IPS-11a (cell line): Measurements from ENCODE around the gene IL17RB.

ENCODE experiments used
- H3K4me3 ChIP-seq: one replicate; pipeline ENCODE4 v1.5.1; 2013; ENCODE audit warnings: low read depth, low read length, control low read depth

Gene IL17RB, protein sequence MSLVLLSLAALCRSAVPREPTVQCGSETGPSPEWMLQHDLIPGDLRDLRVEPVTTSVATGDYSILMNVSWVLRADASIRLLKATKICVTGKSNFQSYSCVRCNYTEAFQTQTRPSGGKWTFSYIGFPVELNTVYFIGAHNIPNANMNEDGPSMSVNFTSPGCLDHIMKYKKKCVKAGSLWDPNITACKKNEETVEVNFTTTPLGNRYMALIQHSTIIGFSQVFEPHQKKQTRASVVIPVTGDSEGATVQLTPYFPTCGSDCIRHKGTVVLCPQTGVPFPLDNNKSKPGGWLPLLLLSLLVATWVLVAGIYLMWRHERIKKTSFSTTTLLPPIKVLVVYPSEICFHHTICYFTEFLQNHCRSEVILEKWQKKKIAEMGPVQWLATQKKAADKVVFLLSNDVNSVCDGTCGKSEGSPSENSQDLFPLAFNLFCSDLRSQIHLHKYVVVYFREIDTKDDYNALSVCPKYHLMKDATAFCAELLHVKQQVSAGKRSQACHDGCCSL

DNA sequence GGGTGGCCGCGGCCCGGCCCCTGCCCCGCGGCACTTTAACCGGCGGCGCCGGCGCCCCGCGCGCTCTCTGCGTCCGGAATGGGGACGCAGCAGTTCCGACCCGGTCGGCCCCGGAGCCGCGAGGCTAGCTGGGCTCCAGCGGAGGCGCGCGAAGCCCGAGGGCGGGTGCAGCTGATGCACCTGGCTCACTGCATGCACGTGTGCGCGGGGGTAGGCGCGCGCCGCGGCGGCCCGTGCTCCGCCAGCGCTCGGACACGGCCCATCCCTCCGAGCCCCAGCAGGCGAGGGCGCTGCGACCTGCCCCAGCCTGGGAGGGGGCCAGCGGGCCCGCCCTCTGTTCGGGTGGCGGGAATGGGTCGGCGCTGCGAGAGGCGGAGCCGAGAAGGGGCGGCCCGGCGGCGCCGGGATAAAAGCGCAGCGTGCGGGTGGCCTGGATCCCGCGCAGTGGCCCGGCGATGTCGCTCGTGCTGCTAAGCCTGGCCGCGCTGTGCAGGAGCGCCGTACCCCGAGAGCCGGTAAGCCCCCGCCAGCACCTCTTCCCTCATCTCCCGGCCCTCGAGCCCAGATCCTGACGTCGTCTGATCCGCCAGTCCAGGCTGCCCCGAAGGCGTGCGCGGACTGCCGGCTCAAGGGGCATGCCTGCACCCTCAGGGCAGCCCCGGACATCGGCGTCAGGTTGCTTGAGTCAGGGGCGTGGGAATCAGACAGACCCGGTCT, at the start of gene IL17RB, which contains the start of gene CHDH:
IL17RB (plus strand) TSS at position 435 of the 717 bp plus-strand sequence; CDS start at position 456, 21 bp downstream.
CHDH (minus strand) TSS at position 286 of the 717 bp plus-strand sequence. CDS start 22,411 bp downstream, outside the sequence.
- peak within 1 kb of the TSS; percentile 66 for H3K4me3 ChIP-seq

DNA sequence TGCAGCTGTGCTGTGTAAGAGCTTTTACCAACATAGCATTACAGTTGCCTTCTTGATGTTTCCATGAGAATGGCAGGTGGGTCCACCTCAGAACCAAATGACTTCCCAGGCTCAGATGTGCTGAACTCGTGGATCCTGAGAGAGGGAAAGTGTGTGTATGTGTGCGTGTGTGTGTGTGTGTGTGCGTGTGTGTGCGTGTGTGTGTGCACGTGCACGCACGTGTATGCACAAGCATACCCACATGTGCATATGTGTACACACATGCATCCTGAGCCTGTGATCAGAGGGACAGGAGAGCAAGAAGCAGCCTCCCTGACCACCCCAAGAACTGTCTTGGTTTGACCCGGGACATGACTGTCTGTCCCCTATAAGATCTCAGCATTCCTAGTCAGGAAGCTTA, 48.2 kb upstream of the IL17RB start:
- H3K4me3 ChIP-seq: no peak overlapping the region

DNA sequence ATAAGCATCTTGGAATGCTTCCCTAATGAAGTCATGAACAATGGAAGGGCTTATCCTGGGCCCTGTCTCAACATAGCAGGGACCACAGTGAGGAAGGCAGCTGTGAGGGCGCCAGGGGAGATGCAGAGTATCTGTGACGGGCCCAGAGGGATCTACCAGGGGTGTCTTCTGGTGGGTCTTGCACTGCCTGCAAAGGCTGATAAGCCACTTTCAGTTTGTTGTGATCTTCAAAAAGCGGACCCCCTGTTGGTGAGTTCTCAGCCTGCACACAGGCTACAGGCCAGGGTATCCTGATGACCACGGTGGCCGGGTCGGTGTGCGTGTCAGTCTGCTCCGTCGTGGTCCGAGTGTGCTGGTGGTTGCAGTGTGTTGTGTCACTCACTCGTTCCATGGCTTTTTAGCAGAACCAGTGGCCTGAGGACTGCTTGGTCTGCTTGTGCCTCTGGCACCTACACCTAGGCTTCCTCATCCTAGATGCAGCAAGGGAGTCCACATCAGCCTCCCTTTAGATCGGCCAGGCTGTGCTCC, 47.0 kb upstream of the IL17RB start:
- no peak overlapping the region for H3K4me3 ChIP-seq

DNA sequence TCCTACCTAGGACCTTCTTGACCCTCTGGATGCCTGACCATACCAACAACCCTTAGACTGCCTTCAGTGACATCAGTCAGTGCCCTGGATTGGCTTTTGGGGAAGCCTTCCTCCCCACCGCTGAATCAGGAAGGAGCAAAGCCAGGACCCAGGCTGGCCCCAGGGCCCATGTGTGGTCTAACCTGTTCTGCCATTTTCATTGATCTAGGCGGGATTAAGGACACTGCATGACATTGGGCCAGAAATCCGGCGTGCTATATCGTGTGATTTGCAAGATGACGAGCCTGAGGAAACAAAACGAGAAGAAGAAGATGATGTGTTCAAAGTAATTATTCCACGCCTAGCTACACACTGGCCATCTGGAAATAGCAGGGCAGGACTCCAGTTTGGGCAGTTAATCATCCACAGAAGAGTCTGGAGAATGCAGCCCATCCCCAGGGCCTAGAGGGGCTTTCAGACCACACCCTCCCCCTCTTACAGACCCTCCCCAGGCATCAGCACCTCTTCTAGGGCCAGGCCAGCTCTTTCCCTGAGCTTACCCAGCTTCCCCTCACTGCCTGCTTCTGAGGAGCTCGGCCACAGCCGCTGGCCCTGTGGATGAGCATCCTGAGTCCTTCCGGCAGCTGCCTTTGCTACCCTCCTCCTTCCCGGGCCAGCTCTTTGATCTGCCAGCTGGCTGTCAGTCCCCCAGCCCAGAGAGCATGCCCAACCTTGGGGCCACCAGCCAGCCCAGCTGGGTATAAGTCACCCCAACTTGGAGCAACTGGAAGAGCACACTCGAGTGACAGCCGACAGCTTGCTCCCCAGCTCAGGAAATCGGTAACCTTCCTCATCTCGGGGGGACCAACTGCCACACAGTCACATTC, 46.1 kb upstream of the IL17RB start:
- no peak overlapping the region for H3K4me3 ChIP-seq

DNA sequence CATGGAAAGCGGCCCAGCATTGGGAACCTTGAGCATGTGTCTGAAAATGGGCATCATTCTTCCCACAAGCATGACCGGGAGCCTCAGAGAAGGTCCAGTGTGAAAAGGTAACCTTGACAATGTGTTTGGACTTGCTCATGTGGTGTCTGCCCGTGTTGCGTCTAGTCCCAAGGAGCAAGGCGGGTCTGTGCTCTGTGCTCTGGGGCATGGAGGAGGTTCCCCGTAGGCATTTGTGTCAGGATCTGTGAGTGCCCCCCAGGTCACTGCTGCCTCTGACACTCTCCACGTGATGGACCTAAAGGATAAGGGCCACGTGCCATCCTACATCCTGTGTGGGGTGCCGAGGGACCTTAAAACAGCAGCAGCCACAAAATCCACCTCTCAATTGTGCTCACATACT, 45.0 kb upstream of the IL17RB start:
- H3K4me3 ChIP-seq: no peak overlapping the region

DNA sequence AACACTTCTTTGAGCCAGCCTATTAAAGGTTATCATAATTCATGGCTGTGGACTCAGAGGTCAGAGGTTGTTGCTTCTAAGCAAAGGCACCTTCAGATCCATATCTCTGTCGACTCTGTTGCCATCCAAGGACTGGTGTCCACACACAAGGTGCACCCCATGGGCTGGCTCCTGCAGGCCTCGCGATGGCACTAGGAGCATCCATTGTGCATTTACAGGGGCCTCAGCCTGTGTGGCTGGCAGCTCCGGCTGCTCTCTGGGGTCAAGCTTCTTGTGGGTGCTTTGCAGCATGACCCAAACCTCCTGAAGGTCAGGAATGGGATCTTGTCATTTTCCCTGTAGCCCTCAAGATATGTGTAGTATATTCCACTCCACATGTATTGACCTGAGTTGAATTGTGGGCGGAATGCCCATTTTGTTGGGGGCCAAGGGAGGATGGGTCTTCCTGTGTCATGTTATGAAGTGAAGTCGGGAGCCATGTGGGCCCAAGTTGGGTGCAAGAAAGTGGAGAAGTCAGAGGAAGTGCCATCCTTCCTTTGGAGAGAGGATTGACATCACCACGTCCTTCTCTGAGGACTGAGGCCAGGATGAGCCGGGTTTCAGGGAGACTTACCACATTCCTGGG, 44.0 kb upstream of the IL17RB start:
- H3K4me3 ChIP-seq: no peak overlapping the region

DNA sequence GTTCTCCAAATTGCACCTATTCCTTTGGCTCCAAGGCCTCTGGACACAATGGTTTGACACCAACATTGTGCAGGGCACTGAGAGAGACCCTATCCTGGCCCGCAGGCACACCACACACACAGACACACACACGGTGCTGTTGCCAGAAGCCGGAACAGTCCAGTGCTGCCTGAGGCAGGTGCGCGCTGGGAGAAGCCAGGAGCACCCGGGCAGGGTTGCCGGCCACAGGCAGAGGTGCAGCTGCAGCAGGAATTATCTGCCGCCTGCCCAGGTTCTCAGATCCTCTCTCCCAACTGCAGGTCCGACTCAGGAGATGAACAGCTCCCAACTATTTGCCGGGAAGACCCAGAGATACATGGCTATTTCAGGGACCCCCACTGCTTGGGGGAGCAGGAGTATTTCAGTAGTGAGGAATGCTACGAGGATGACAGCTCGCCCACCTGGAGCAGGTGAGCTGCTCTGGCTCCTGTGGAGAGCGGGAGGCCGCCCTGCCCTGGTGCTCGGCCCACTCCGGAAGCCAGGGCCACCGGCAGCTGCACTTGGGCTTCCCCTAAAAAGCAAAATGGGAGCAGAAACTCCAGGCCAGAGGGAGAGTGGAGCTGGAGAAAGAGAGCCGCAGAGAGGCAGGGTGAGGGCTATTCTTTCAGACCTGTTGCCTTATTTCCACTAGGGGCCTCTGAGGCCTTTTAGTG, 43.1 kb upstream of the IL17RB start:
- H3K4me3 ChIP-seq: no peak overlapping the region

DNA sequence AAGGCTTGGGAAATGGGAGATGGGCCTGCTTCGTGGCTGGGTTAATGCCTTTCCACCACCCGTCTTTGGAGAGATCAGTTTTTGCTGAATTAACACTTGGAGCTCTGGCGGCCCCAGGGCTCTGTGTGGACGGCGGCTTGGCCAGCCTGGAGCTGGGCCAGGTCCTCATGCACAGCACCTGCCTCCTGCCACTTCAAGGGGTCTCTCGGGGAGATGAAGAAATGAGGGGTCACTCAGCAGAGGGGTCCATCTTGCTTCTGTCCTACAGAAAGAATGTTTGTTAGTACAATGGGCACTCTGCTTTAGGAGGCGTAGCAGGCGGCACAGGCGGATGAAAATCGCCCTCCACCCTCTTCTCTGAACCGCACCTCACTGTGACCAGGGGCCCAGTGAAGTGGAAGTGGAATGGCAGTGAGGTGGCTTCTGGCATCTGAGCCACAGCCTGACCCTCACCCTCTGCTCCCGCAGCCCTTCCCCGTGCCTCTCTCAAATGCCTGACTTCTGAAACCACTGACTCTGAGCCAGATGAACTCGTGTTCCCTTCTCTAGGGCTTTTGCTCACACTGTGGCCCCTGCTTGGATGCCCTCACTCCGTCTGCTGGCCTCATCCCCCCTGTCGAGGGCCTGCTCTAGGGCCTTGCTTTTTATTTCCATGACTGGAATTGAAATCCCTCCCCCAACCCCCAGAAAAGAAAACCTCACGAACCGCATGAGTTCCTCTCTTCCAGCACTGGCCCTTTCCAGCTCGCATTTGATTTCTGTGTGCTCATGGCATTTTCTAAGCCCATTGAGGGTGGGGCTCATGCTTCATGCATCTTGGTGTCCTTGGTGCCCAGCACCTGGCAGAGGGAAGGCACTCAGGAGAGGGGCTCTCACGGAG, 42.3 kb upstream of the IL17RB start:
- no peak overlapping the region for H3K4me3 ChIP-seq

DNA sequence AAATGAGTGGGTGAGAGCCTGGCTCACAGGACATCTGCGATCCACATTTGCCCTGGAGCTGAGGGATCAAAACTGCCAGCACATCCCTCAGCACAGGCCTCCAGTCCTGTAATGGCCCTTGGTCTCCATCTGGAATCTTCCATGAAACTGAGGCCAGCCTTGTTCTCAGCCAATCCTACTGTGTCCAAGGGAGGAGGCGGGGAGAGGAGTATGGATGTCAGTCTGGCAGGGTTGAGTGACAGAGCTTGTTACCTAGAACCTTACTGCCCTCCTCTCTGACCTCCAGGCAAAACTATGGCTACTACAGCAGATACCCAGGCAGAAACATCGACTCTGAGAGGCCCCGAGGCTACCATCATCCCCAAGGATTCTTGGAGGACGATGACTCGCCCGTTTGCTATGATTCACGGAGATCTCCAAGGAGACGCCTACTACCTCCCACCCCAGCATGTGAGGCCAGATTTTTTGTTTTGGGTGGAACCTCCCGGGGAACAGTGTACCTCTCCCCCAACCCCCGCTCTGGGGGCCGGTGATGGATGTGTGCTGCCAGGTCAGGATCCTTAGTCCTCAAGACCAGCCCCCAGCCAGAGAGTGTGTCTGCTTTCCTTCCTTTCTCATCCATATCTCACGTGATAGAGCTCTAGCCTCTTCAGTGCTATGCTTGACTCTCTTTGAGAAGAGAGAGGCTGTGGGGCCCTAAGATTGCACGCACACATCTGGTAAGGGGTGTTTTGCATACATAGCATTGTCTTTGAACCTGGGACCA, 41.5 kb upstream of the IL17RB start:
- no peak overlapping the region for H3K4me3 ChIP-seq

DNA sequence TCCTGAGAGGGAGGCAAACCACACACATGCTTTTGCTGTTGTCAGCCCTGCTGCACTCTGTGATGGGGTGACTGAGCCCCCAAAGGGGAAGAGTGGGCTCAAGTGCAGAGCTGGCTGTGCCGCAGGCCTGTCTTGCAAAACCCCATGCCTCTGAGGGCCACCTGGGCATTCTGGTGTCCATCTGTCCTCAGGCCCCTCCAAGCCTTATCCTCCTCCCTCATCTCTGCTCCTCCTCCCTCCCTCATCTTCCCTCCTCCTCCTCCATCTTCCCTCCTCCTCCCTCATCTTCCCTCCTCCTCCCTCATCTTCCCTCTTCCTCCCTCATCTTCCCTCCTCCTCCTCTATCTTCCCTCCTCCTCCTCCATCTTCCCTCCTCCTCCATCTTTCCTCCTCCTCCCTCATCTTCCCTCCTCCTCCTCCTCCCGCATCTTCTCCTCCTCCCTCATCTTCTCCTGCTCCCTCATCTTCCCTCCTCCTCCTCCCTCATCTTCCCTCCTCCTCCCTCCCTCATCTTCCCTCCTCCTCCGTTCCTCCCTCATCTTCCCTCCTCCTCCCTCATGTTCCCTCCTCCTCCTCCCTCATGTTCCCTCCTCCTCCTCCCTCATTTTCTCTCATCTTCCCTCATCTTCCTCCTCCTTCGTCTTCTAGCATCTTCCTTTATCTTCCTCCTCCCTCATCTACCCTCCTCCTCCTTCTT, 40.8 kb upstream of the IL17RB start:
- no peak overlapping the region for H3K4me3 ChIP-seq

DNA sequence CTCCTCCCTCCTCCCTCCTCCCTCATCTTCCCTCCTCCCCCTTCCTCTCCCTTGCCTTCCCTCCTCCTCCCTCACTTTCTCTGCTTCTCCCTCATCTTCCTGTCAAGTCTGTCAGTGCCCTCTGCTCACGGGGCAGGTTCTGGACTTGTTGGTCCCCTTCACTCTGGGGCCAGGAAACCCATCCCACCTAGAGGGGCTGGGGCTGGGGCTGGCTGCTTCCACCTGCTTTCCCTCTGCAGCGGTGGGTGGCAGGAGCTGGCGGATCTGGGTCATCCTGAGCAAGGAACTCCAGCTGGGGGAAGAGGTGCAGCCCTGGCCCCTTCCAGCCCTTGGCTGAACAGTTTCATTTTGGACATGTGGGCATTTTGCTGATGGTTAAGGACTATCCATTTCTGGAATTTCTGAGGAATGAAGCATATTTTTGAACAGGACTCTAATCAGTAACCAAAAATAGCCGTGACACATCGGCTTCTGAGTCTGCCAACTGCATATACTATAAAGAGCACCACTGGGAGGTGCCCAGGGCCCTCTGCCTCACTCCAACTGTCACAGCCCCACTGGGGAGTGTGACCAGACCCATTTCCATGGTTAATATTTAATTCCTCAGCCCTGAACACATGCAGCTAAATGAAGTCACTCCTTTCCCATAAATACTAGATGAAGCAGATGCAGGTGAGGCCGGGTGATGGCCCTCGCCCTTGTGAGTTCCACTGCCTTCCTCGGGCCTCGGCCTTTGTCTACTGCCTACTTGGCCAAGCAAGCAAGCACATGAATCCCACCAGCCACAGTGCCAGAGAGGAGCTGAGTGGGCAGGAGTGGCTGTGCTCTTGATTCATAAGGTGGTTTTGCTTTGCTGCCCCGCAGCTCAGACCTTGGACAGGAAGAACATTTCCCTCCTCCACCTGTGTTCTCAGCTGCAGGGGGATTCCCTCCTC, 39.9 kb upstream of the IL17RB start:
- H3K4me3 ChIP-seq: no peak overlapping the region

DNA sequence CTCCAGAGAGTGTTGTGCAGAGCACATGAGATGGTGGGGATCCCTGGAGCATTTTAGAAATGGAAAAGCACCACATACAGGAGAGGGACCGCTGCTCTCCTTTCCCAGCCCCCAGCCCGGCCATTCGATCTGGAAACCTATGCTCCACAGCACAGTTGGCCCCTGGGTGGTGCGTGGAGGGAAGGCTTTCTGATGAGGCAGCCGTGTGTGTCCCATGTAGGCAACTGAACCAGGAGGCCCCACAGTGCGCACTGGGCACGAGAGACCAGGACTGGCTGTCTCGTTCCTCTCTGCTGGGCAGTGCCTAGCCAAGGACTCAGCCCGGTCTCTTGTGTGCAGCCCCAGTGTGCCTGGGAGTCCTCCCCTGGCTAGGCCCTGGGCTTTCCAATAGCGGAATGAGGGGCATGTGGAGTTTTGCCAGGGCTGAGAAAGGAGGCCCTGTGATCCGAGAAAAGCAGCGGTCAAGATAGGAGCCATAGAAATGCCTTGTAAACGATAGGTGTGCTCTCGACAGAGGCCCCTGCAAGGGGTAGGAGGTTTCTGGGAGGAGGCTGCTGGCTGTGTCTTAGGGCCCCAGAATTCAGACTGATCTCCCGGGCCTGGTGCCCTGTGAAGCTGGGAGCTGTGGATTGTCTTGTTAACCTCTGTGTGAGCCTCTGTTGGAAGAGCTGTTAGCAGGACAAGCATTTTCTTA, 39.1 kb upstream of the IL17RB start:
- no peak overlapping the region for H3K4me3 ChIP-seq

DNA sequence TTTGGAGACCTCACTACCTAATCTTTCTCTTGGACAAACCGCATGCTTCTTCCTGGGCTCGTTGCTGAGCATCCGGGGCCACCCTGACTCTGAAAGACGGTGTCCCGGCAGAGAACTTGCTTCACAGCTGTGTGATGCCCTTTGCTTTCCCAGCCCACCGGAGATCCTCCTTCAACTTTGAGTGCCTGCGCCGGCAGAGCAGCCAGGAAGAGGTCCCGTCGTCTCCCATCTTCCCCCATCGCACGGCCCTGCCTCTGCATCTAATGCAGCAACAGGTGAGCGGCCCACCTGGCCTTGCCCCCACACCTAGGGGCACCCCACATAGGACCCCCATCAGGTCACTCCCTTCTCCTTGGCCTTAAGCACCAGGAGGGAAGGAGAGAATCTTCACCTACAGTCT, 37.9 kb upstream of the IL17RB start:
- no peak overlapping the region for H3K4me3 ChIP-seq

DNA sequence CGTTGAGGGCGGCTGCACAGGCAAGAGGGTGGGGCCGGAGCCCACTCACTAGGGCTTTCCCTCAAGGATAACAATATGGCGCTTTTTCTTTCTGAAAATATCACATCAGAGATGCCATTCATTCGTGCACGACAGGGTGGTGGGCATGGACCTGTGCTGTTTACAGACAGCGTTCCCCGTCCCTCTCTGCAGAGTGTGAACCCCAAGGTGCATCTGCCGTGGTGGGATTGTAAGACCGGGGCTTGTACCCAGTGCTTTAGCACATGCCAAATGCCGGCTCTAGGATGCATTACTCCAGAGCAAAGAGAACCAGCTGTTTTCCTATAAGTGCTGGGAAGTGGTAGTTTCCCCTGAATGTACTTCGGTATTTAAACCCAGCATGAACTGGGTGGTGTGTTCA, 37.1 kb upstream of the IL17RB start:
- H3K4me3 ChIP-seq: no peak overlapping the region

DNA sequence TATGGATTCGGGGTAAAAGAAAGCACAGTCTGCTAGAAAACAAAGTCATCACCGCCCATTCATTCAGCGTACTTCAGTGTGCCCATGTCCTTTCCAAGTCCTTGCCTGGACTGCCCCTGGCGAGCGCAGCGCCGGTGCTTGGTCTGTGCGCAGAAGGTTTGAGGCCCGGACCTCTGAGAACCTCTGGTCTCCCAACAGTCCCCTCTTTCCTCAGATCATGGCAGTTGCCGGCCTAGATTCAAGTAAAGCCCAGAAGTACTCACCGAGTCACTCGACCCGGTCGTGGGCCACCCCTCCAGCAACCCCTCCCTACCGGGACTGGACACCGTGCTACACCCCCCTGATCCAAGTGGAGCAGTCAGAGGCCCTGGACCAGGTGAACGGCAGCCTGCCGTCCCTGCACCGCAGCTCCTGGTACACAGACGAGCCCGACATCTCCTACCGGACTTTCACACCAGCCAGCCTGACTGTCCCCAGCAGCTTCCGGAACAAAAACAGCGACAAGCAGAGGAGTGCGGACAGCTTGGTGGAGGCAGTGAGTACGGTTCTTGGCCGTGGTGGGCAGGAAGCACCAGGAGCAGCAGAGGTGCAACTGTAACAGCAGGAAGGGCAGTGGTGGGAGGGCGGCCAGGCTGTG, 36.5 kb upstream of the IL17RB start:
- H3K4me3 ChIP-seq: no peak overlapping the region
